Ishikawa (cell line): Measurements from ENCODE around the gene FMNL1.

Source experiments
- CEBPB ChIP-seq: IDR thresholded peaks from 2 replicates; pipeline ENCODE4 v1.6.1; 2012
- CREB1 ChIP-seq: IDR thresholded peaks from 2 replicates; pipeline ENCODE4 v1.6.1; 2012; ENCODE audit warnings: low read depth
- EGR1 ChIP-seq: IDR thresholded peaks from 2 replicates; pipeline ENCODE4 v1.6.1; 2012
- EP300 ChIP-seq: IDR thresholded peaks from 2 replicates; pipeline ENCODE4 v1.6.1; 2012; ENCODE audit warnings: borderline replicate concordance
- NFIC ChIP-seq: IDR thresholded peaks from 2 replicates; pipeline ENCODE4 v1.6.1; 2012
- RAD21 ChIP-seq: IDR thresholded peaks from 2 replicates; pipeline ENCODE4 v1.6.1; 2012; ENCODE audit warnings: low read depth
- REST ChIP-seq: IDR thresholded peaks from 2 replicates; pipeline ENCODE4 v1.6.1; 2012; ENCODE audit warnings: low read depth, mild to moderate bottlenecking
- TAF1 ChIP-seq: IDR thresholded peaks from 2 replicates; pipeline ENCODE4 v1.6.1; 2012; ENCODE audit warnings: low read depth, mild to moderate bottlenecking
- TCF12 ChIP-seq: IDR thresholded peaks from 2 replicates; pipeline ENCODE4 v1.6.1; 2012; ENCODE audit warnings: low read depth
- TEAD4 ChIP-seq: IDR thresholded peaks from 2 replicates; pipeline ENCODE4 v1.6.1; 2012
- YY1 ChIP-seq: IDR thresholded peaks from 2 replicates; pipeline ENCODE4 v1.6.1; 2012; ENCODE audit warnings: low read depth
- ZBTB7A ChIP-seq: IDR thresholded peaks from 2 replicates; pipeline ENCODE4 v1.6.1; 2012; ENCODE audit warnings: low read depth
- TF ChIP-seq, protein P1 (sequence below): IDR thresholded peaks from 2 replicates; pipeline ENCODE4 v1.6.1; 2012
- TF ChIP-seq, protein P2 (sequence below): IDR thresholded peaks from 2 replicates; pipeline ENCODE4 v1.6.1; 2012

Gene FMNL1

DNA sequence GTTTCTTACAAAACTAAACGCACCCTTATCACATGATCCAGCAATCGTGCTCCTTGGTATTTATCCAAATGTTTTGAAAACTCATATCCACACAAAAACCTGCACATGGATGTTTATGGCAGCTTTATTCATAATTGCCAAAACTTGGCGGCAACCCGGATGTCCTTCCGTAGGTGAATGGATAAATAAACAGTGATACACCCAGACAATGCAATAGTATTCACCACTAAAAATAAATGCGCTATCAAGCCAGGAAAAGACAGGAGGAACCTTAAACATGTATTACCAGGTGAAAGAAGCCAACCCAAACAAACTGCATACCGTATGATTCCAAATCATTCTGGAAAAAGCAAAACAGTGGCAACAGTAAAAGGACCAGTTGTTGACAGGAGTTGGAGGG, 30.2 kb downstream of the FMNL1 start:
- TF ChIP-seq EP300, result no peak

DNA sequence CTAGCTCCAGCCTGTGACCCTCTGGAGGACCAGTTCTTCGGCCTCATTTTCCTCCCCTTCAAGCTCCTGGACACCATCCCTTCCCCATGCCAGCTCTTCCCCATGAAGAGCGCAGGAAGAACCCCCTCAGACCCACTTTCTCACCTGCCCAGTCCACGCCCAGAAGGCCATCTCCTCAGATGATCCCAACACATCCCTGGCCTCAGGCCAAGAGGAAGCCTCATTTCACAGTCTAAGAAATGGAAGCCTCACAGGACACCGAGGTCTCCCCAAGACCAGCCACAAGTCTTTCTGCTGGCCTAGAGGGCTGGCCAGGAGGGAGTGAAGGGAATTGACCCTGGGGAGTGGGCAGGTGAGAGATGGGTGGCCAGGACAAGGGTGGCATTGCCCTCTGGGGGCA, 32.2 kb downstream of the FMNL1 start:
- TF ChIP-seq RAD21, result no peak
- no peak for TF ChIP-seq NFIC
- no peak for TF ChIP-seq TEAD4
- TF ChIP-seq, protein P1, sequence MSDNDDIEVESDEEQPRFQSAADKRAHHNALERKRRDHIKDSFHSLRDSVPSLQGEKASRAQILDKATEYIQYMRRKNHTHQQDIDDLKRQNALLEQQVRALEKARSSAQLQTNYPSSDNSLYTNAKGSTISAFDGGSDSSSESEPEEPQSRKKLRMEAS, result no peak
- no peak for TF ChIP-seq TCF12

DNA sequence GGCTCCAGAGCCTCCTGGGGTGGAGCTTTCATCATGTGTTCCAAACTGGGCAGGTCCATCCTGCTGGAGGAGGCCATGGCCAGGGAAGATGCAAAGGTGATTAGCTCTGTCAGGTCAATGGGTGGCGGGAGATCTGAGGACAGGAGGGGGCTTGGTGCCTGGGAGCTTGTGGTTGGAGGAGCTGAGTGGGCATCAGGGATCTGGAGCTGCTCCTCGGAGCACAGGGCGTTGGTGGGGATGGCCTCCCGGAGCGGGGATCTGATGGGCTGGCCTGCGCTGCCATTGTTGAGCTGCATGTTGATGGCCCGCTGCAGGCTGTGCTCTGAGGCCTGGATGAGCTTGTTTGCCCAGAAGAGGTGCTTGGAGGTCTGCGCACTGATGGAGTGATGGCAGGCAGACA, 33.7 kb downstream of the FMNL1 start:
- TF ChIP-seq REST, result no peak

DNA sequence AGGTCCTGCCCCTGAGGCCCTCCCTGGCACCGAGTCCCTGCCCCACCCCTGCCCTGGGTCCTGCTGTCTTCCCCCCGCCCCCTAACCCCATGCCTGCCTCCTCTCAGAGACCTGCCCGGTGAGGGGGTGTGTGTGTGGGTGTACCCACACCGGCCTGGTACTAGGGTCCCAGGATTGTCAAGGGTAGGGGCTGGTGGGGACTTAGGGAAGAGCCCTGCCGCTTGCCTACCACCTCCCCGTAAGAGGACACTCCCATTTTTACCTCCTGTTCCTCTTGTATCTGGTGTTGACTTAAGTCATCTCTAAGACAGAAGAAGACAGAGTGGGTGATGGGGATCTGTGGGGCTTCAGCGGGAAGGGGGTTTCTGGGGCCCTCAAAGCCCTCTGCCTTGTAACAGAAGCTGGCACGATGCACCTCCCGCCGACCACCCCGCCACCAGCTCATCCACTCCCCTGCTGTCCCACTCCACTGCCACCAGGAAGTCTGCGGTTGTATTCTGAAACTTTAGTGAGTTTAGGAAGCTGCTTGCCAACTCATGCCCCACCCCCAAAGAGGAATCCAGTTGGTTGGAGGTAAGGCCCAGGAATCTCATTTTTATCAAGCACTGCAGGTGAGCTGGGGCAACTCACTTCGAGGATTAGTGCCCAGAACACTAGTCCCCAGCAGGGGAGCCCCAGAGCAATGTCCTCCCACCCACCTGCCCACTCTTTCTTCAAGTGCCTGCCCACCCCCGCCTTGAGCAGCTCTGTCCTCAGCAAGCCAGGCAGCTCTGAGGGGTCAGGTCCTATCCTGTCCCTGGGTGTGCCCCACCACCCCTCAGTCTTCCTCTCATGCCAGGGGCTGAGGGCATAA, 34.7 kb downstream of the FMNL1 start:
- TF ChIP-seq YY1 (no peak), TAF1 (no peak), CREB1 (no peak), ZBTB7A (no peak), EP300 (no peak), TCF12 (no peak), TEAD4 (no peak), NFIC (no peak), REST (no peak), EGR1 (no peak), CEBPB (no peak)
- TF ChIP-seq, protein P1, result no peak
- TF ChIP-seq, protein P2, sequence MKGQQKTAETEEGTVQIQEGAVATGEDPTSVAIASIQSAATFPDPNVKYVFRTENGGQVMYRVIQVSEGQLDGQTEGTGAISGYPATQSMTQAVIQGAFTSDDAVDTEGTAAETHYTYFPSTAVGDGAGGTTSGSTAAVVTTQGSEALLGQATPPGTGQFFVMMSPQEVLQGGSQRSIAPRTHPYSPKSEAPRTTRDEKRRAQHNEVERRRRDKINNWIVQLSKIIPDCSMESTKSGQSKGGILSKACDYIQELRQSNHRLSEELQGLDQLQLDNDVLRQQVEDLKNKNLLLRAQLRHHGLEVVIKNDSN, result no peak

DNA sequence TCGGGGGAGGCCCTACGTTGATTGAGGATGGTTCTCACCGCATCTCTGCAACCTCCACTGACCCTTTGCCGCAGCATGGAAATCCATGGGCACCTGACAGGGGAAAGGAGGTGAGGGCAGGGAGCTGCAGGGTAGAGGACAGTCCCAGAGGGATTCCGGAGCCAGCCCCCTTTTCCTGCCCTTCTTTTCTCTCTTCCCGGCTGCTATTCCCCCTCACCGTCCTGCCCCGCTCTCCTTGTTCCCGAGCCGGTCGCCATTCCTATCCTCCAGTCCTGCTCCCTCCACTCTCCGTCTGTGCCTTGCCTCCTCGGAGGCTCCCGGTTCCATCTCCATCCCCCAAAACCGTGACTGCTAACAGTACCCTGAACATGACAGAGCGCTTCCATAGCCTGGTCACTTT, 35.4 kb downstream of the FMNL1 start:
- TF ChIP-seq RAD21 (no peak), CREB1 (no peak), TCF12 (no peak), YY1 (no peak), NFIC (no peak), REST (no peak), TEAD4 (no peak)
- TF ChIP-seq, protein P2, result no peak

- TF ChIP-seq CEBPB (no peak), TCF12 (no peak), NFIC (no peak), TEAD4 (no peak), ZBTB7A (no peak)
- TF ChIP-seq, protein P1, result no peak
These were observed 37.3 kb downstream of the FMNL1 start for GRCh38 chr17:45258981-45259380.
